ENCODE data around the gene MYLIP.
A peak's percentile ranks its signal among the peaks of the same experiment; 100 is the strongest.

MYLIP gene

GRCh38 chr6:16106991-16107787 is 21.7 kb upstream of the MYLIP start:
- DNase-seq (ENCODE audit: low spot score), result no peak
- FAIRE-seq, result no peak

DNA sequence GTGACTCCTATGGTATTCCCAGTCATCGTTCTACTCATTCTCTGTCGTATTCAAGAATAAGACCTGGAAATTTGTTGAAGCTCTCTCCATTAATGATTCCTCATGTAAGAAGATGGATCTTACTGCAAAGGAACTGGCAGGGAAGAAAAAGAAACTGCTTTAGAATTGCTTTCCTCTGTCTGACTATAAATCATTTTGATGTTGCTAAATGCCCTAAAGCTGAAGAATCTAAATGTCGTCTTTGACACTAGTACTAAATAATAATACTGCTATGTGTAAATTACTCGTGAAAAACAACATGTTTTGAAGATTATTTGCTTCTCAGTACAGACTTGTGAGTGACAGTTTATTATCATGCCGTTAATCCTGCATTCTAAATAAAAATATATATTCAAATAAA is 20.5 kb upstream of the MYLIP start:
- FAIRE-seq (no peak), DNase-seq (ENCODE audit: low spot score) (no peak)

DNA sequence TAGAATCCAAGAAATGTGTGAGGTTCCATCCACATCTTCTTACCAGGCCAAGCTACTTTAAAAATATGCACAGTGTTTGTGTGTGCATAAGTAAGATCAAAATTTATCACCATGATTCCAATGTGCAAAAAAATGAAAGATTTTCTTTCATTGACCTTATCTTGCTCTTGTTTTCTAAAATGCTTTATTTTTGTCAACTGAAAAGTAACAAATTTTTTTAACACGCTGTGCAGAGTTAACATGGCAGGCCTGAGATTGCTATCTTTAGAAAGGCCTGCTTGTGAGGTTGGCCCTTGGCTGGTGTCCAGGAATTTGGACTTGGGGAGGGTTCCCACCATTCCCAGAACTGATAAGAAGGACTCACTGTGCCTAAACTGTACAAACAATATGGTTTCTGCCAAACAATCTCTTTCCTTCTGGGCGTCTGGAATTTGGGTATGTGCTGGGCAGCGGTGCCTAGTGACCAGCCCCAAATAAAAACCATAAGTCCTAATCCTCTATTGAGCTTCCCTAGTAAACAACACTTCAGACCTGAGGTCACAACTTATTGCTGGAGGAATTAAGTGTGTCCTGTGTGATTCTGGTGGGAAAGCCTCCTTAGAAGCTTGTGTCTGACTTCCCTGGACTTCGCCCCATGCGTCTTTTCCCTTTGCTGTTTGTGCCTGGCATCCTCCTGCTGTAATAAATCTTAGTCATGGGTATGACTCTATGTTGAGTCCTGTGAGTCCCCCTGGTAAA is 19.8 kb upstream of the MYLIP start:
- FAIRE-seq (no peak), DNase-seq (ENCODE audit: low spot score) (no peak)

- no peak for FAIRE-seq
- no peak for DNase-seq (ENCODE audit: low spot score)
Observed at GRCh38 chr6:16109659-16110305, 19.1 kb upstream of the MYLIP start.

GRCh38 chr6:16118825-16119224 is 10.1 kb upstream of the MYLIP start:
- FAIRE-seq (no peak), DNase-seq (ENCODE audit: low spot score) (no peak)

DNA sequence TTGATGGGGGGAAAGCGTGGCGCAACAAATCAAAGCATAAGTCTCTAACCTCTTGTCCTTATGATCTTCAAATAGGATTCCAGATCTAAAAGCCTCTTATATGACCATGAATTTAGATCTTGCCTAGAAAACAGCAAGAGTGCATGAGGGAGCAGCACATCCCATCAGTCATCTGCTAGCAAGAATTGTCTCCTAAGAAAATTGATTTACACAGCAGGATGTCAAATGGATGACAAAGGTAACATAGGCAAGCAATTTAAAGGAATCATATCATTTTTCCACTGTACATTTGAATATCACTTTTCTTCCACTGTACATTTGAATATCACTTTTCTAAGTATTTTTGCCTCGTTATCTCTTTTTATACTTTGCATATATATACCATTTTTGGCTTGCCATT is 7.5 kb upstream of the MYLIP start:
- no peak for FAIRE-seq
- DNase-seq (ENCODE audit: low spot score), result no peak

DNA sequence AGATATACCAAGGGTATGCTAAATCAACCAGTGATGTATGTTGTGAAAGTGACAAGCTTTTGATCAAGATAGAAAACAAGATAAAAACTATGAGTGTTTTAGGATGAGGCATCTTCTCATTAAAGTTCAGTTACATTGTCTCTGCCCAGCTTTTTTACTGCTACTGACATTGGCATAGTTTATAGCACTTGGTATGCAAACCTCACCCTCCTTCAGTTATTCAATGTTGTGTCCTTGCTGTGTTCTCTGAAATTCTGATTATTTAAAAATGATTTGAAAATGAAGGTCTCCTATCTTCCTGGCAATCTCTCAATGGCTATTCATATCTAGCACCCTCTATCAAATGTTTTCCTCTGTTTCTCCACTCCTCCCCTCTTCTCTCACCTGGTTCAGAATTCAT is 6.7 kb upstream of the MYLIP start:
- no peak for FAIRE-seq
- no peak for DNase-seq (ENCODE audit: low spot score)

DNA sequence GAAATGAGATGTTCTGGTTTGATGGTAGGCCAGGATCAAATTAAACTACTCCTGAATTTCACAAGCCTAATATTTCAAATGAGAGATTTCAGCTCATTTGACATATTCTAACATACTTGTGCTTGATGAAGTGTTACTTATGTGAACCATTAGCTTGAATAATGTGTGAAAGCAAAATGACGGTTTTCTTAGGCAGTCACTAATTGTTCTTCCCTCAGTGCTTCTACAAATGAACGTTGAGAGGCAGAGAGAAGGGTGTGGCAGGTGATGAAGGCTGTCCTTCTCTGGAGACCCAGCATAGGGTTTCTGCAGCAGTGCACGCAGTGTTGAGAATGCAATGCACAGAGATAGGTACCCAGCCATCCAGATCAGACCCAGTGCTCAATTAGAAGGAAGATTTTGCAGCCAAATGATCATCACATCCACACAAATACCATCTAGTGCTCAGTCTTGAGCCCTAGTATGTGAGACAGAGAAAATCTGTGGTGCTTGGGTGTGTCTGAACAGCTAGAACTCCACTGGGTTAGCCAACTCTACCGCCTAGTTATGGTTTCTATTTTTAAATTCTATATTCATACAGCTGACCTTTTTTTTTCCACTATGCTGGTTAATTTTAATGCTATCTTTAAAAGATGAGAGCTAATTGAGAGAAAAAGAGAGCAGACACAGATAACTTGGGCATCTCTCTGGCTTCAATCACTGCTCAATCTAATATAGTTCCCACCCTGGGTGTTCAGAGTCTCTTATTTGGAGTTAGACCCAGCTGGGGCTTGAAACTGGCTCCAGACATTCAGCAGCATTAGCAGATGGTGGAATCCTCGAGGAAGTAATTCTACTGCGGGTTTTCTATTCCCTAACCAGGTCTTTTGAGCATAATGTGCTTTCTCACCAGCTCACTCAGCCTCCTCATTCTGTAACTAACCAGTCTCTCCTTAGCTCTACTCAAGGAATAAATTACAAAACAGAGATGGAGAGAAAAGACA is 4.4 kb upstream of the MYLIP start:
- FAIRE-seq (no peak), DNase-seq (ENCODE audit: low spot score) (no peak)

DNA sequence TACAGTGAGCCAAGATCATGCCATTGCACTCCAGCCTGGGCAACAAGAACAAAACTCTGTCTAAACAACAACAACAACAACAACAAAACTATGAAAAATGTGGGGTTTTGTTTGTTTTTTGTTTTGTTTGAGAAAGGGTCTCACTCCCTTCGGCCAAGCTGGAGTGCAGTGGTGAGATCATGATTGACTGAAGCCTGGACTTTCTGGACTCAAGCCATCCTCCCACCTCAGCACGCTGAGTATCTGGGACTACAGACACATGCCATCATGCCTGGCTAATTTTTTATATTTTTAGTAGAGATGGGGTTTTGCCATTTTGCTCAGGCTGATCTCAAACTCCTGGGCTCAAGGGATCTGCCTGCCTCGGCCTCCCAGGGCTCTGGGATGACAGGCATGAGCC is 2.8 kb upstream of the MYLIP start:
- no peak for FAIRE-seq

DNA sequence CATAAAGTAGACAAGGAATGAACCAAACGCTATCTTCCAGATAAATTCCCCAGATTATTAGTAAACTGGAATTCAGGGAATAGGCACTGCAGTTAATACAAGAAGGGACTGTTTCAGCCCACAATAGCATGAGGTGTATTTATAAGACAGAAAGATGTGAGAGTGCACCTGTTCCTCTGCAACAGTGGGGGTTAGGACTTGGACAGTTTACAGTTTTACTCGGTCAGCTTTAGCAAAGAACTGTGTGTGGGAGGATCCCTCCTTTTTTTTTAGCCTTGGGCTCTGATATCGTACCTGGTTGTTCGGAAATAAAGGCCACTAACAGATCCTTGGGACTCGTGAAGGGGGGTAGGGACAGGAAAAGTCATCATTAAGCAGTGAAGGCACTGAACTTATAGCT is 2.0 kb upstream of the MYLIP start:
- no peak for DNase-seq (ENCODE audit: low spot score)
- FAIRE-seq, result no peak

More for the DNA sequence above, 2.8 kb upstream of the MYLIP start:
- DNase-seq (ENCODE audit: low spot score), result no peak

- DNase-seq (ENCODE audit: low spot score) (no peak), FAIRE-seq (no peak)
Observed at GRCh38 chr6:16127471-16127870, 1.4 kb upstream of the MYLIP start.

DNA sequence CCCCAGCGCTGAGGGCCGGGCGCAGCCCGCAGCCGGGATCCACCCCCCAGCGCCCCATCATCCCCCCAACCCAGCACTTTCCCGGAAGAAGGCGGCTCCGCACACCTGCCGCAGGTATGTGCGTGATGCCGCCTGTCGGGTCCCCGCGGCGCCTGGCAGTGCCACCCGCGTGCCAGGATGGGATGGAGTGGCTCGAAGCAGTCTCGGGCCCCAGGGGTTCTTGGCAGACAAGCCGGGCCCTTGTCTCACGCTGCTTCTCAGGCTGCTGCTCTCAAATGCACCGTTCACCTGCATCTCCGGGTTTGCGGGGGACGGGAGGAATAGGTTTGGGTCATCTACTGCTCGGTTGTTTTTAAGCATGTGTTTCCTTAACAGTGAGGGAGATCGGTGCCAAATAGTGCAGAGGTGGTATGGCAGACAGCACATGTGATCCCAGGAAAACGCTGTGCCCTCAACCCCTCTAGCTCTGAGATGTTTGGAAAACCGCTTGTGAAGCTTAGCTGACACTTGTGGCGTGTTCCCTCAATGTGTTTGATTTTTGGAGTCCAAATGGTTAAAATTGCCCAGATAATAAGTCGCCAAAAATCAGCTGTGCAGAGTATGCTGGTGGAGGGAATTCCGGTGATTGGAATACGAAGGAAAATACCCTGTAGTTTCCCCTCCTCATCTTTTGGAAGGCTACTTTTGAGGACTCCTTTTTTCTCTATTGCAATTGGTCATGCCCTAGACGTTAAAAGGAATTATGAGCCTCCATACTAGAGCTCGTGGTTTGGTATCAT is 926 bp downstream of the MYLIP start:
- FAIRE-seq (no peak), DNase-seq (ENCODE audit: low spot score) (no peak)

DNA sequence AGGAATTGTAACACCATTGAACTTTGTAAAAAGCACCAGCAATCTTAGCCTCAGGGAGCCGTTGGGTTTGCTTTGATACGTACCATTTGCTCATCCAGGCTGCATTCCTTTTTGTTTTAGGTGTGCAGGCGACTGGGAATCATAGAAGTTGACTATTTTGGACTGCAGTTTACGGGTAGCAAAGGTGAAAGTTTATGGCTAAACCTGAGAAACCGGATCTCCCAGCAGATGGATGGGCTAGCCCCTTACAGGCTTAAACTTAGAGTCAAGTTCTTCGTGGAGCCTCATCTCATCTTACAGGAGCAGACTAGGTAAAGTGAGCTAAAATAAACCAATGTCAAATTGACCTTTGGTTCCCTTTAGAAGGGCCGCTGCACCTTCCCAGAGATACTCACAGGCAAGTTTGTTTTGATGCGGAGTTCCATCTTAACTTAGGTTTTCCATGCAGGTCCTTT is 1.6 kb downstream of the MYLIP start:
- FAIRE-seq, result no peak

DNA sequence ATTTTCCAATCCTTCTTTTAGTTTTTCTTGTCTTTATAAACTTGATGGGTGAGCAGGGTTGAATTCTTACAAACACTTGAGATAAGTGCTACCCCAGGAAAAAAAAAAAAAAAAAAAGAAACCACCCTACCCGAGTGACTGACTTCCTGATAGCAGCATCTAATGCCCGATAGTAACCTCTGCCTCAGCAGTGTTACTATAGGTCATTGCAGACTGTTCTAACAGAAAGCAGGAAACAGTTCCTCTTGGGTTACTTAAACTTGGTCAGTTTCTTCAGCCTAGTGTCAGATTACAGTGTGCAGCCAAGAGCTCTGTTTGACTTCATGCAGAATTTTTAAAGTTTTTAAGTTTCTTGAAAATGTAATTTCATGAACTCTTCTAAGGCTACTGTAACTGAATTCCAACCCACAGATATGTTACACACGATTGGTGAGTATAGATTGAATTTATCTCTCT is 2.1 kb downstream of the MYLIP start:
- DNase-seq (ENCODE audit: low spot score) (peak; percentile 61), FAIRE-seq (no peak)

More for the DNA sequence above, 1.6 kb downstream of the MYLIP start:
- DNase-seq (ENCODE audit: low spot score), result no peak

GRCh38 chr6:16132909-16133308 is 4.0 kb downstream of the MYLIP start:
- DNase-seq (ENCODE audit: low spot score), result no peak
- FAIRE-seq, result no peak

DNA sequence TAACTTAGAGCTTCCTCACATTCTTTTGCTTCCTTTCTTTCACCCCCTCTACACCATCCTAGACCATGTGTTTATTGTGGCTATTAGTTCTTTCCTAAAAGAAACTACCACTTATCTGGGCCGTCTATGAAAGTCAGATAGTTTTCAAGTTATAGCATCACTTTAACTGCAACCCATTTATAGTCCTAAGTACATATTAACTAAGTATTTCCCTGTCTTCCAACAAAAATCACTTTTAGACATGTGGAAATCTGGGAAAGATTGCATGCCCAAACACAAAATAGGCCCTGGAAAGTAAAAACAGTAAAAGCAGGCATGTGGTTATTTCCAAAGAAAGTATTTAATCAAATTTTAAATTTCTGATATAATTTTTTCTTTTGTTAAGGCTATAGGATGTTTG is 5.5 kb downstream of the MYLIP start:
- FAIRE-seq (no peak), DNase-seq (ENCODE audit: low spot score) (no peak)

DNA sequence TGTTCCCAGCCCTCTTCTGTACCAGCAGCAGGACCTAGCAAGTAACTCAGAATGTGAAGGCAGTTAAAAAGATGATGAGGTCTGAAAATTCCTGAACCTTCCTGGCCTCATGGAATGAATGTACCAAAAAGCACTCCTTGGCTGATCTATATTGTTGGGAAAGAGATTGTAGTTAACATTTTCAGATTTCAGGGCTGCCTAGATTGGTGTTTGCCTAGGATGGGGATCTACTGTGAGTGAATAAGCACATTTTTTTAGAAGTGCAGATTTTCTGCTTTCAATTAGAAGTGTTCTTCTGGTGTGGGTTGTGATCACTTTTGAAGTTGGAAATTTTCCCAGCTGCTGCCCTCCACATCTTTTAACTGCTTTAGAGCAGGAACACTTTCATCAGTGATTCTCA is 6.2 kb downstream of the MYLIP start:
- no peak for DNase-seq (ENCODE audit: low spot score)
- no peak for FAIRE-seq

DNA sequence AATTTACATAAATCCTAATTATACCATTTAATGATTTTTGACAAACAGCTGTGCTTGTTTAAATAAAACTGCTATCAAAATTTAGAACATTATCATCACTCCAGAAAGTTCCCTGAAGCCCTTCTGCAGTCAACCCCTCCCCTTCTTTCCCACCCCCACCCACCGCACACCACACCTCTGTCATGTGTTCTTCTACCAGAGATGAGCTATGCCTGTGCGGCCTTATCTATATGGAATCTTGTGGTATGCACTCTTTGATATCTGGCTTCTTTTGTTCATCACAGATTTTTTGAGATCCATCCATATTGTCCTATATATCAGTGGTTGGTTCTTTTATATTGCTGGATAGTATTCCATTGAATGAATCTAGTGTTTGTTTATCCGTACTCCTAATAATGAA is 7.2 kb downstream of the MYLIP start:
- DNase-seq (ENCODE audit: low spot score), result no peak
- no peak for FAIRE-seq

DNA sequence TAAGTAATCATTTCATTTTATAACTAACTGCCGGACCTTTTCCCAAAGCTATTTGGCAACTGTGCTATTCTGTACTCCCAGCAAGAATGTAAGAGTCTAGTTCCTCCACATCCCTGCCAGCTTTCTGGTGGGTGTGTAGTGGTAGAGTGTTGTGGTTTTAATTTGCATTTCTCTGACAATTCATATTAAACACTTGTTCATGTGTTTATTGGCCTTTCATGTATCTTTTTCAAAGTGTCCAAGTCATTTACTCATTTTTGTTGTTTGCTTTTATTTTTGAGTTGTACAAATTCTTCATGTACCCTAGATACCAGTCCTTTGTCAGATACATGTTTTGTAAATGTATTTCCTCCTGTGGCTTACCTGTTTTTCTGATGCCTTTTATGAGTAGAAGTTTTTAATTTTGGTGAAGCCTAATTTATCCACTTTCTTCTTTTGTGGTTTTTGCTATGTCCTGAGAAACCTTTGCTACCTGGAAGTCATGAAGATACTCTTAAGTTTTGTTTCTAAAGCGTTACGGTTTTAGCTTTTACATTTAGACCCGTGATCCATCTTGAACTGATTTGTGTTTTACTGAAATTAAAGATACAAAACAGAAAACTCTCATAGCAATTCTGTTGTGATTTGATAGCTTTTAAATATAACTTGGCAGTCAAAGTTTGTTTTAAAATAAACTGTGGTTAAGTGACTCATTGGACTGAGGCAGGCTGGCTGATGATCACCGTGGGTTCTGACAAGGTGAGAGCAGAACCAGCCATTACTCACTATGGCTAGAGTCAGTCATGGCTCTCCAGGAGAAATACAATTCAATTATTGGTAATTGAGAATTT is 8.0 kb downstream of the MYLIP start:
- DNase-seq (ENCODE audit: low spot score), result peak; percentile 69
- FAIRE-seq, result no peak

Measured in urothelium cell line (cell line).